Endothelial cell of umbilical vein (primary cell): ENCODE data around the gene CMTM6. TPM values are rescaled to one million over a fixed set of nuclear protein-coding genes. Genes with fewer than 3 reads are reported as not detected.

ENCODE experiments used
- BruUV-seq: library from RNA; stranded (reverse); fragments of 400-500 nt; replicated peaks from 2 replicates; lab custom pipeline; 2021; lab: Mats Ljungman, UMichigan
- CTCF ChIA-PET: fragments of 300-600, 350-600 bp; sonication (Branson Sonifier 250); formaldehyde crosslinking; loops from one replicate; lab custom pipeline; 2021; ENCODE audit warnings: antibody characterized with exemption, inconsistent platforms; lab: Charles Lee
- POLR2A ChIA-PET: fragments of 300-600, 350-600 bp; sonication (Branson Sonifier 250); formaldehyde crosslinking; loops from one replicate; lab custom pipeline; 2021; ENCODE audit warnings: antibody characterized with exemption, inconsistent platforms; lab: Charles Lee
- DNase-seq: peaks from one replicate; pipeline ENCODE4 v3.0.0-alpha.2; 2011; ENCODE audit warnings: low read depth, low spot score
- FAIRE-seq: peaks from 2 replicates; lab custom pipeline; 2011; peaks lifted over from hg19 to GRCh38; lab: Jason Lieb, UNC
- H2AFZ ChIP-seq: 2 replicates; pipeline ENCODE4 v1.6.0; 2012; ENCODE audit warnings: low read depth, low read length, control low read depth, inconsistent platforms
- H3K27ac ChIP-seq: 2 replicates; pipeline ENCODE4 v1.5.1; 2011; ENCODE audit warnings: low read depth, mild to moderate bottlenecking, control low read depth, low read length, moderate library complexity; ENCODE audit not compliant: insufficient read depth
- H3K27me3 ChIP-seq, 2 experiments: 2 replicates each; pipeline versions ENCODE4 v1.6.0 to v1.6.1; 2011; ENCODE audit warnings: low read length in 2 of 2, mixed read lengths in 1 of 2; ENCODE audit not compliant: control insufficient read depth in 2 of 2, insufficient read depth in 2 of 2
- H3K36me3 ChIP-seq, 2 experiments: 2 replicates in 1 of 2; 3 replicates in 1 of 2; pipeline ENCODE4 v1.5.1; 2011; ENCODE audit warnings: low read length in 2 of 2, mild to moderate bottlenecking in 1 of 2, moderate library complexity in 1 of 2; ENCODE audit not compliant: control insufficient read depth in 2 of 2, insufficient read depth in 2 of 2; ENCODE audit errors: extremely low read depth in 1 of 2
- H3K4me1 ChIP-seq: 3 replicates; pipeline ENCODE4 v1.5.1; 2011; ENCODE audit warnings: mild to moderate bottlenecking, low read length; ENCODE audit not compliant: control insufficient read depth, insufficient read depth; ENCODE audit errors: extremely low read depth
- H3K4me2 ChIP-seq: 2 replicates; pipeline ENCODE4 v1.6.1; 2011; ENCODE audit warnings: low read length, control low read depth, mixed read lengths; ENCODE audit not compliant: insufficient read depth
- H3K4me3 ChIP-seq, 3 experiments: fragments of 200-600 bp in 1 of 3; sonication (generic), shearing (Covaris generic) in 1 of 3; replicated peaks in 1 of 3; 2 replicates each; pipeline ENCODE4 v1.5.1; 2011 to 2016; ENCODE audit warnings: control low read depth in 3 of 3, low read length in 3 of 3, mild to moderate bottlenecking in 2 of 3, inconsistent platforms in 1 of 3, low read depth in 1 of 3, moderate library complexity in 1 of 3; ENCODE audit not compliant: insufficient read depth in 1 of 3
- H3K79me2 ChIP-seq: 2 replicates; pipeline ENCODE4 v1.6.0; 2012; ENCODE audit warnings: low read length, inconsistent platforms; ENCODE audit not compliant: control insufficient read depth, insufficient read depth
- H3K9ac ChIP-seq: replicated peaks from 2 replicates; pipeline ENCODE3; 2011; ENCODE audit warnings: low read length, control low read depth; ENCODE audit not compliant: insufficient read depth; ENCODE audit errors: extremely low read depth
- H3K9me1 ChIP-seq: replicated peaks from 3 replicates; pipeline ENCODE4 v1.6.0; 2011; ENCODE audit warnings: mild to moderate bottlenecking, low read length; ENCODE audit not compliant: control insufficient read depth, insufficient read depth; ENCODE audit errors: extremely low read depth
- H3K9me3 ChIP-seq: replicated peaks from 2 replicates; pipeline ENCODE4 v1.5.1; 2012; ENCODE audit warnings: low read length, inconsistent platforms; ENCODE audit not compliant: control insufficient read depth, insufficient read depth
- H4K20me1 ChIP-seq: replicated peaks from 2 replicates; pipeline ENCODE3; 2011; ENCODE audit warnings: mild to moderate bottlenecking, low read length; ENCODE audit not compliant: control insufficient read depth, insufficient read depth; ENCODE audit errors: extremely low read depth
- EZH2 ChIP-seq: IDR thresholded peaks from 2 replicates; pipeline ENCODE4 v1.6.1; 2012; ENCODE audit warnings: borderline replicate concordance, low read depth, mild to moderate bottlenecking, moderate library complexity, low read length, inconsistent platforms; ENCODE audit not compliant: severe bottlenecking
- FOS ChIP-seq: IDR thresholded peaks from 2 replicates; pipeline ENCODE4 v1.6.1; 2011; ENCODE audit warnings: mild to moderate bottlenecking, low read length, moderate library complexity, borderline replicate concordance; ENCODE audit not compliant: insufficient read depth
- GATA2 ChIP-seq: IDR thresholded peaks from 2 replicates; pipeline ENCODE4 v1.7.0; 2011; ENCODE audit warnings: low read depth, mild to moderate bottlenecking, moderate library complexity, mixed read lengths, low read length; ENCODE audit not compliant: insufficient read length, insufficient read depth
- JUN ChIP-seq: IDR thresholded peaks from 2 replicates; pipeline ENCODE4 v1.6.1; 2011; ENCODE audit warnings: borderline replicate concordance, low read depth; ENCODE audit not compliant: insufficient read length, insufficient read depth
- MYC ChIP-seq: IDR thresholded peaks from one replicate; pipeline ENCODE4 v1.6.1; 2011; ENCODE audit warnings: mild to moderate bottlenecking, low read depth, low read length
- POLR2A ChIP-seq: IDR thresholded peaks from 2 replicates; pipeline ENCODE4 v1.6.1; 2012; ENCODE audit warnings: low read depth, mild to moderate bottlenecking, control low read depth, low read length
- POLR2AphosphoS5 ChIP-seq: IDR thresholded peaks from 2 replicates; pipeline ENCODE4 v1.6.1; 2012; ENCODE audit warnings: low read depth, mild to moderate bottlenecking, control low read depth, low read length, moderate library complexity; ENCODE audit not compliant: insufficient read depth
- dilution Hi-C: fragments of 300-500 bp; cut with MboI; formaldehyde crosslinking; loops from one replicate; pipeline ENCODE4 v1.15.0; 2019; ENCODE audit warnings: low sequenced_read_pairs; ENCODE audit not compliant: extremely low pct_ligation_motif_present
- intact Hi-C: fragments of 100-400 bp; cut with micrococcal nuclease; formaldehyde crosslinking; loops from one replicate; pipeline ENCODE4 v1.10.0; 2022
- polyA plus RNA-seq, 4 experiments: library from polyadenylated mRNA; depleted of rRNA in 3 of 4; stranded (reverse) in 3 of 4; unstranded in 1 of 4; fragments of >200 nt; gene quantifications; 2 replicates each; pipeline versions ENCODE4 v1.2.1 to v1.2.3, GENCODE V29; 2011 to 2012; ENCODE audit warnings: missing spikeins in 1 of 4
- total RNA-seq: library from RNA; stranded (reverse); gene quantifications from 2 replicates; pipeline ENCODE4 v1.2.3, GENCODE V29; 2021
- TF ChIP-seq, protein P1 (sequence below): IDR thresholded peaks from 2 replicates; pipeline ENCODE4 v1.6.1; 2011; ENCODE audit not compliant: insufficient read depth, insufficient read length
- TF ChIP-seq, protein P2 (sequence below), 2 donors: IDR thresholded peaks; 1 replicate in 1 of 2; 2 replicates in 1 of 2; pipeline ENCODE4 v1.5.1; 2011; ENCODE audit warnings: low read length in 2 of 2, mild to moderate bottlenecking in 2 of 2, moderate library complexity in 2 of 2, control low read depth in 1 of 2, inconsistent platforms in 1 of 2, low read depth in 1 of 2; ENCODE audit not compliant: insufficient read depth in 1 of 2; ENCODE audit errors: extremely low read depth in 1 of 2

CMTM6 gene
- total and polyA plus RNA-seq, 2 donors (not counting 3 experiments of a cell fraction or from before 2014, with no cell fraction given): 38.0 to 56.3 TPM

DNA sequence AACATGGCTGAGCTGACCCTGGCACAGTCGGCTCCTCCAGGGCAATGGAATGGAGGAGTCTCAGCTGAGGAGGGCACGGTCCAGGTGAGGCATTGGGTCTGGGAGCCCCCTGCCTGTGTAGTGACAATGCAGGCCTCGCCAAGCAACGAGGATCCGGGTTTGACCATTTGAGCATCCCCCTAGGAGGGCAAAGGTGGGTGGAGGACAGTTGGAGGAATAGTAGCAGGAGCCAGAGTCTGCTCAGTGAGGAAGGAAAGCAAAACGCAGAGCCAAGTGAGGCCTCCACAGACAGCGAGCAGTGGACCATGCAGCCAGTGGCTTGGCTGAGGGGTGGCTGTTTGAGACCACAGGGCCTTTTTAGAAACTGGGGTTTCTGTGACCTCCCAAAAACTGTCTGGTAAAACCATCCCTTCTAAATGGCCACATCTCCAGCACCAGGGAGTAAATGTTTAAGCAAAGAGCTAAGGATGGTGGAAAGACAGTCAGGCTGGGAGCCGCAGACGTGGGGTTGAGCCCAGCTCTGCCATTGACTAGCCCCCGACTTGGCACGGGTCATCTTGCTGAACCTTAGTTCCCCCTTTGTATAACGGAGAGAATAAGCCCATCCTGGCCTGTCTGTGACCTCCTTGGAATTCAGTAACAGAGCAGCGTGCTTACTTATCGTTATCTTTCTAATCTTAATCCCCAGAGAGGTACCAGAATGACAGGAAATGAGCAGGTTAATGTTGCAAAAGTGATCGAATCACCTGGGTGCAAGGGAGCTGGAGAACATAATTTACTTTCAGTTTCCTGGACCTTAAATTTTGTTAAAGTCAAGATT, 46.8 kb downstream of the CMTM6 start:
- DNase-seq (no peak), FAIRE-seq (no peak)
- no peak overlapping the region for H3K27ac ChIP-seq
- H3K9me3 ChIP-seq: no peaks in the 10 kb centered on the region
- no peak overlapping the region for H3K9ac ChIP-seq
- ChIA-PET CTCF (interaction anchor here (1.3 to 4.8 kb wide), 3 partner anchors 12 to 16 kb away, joined by 3 to 33 read pairs (median 3); no protein-coding TSS in a partner anchor), POLR2A (no interaction called here)
- no peaks in the 10 kb centered on the region for H4K20me1 ChIP-seq
- BruUV-seq: no TSS peak
- no peak for TF ChIP-seq FOS
- TF ChIP-seq, protein P1, sequence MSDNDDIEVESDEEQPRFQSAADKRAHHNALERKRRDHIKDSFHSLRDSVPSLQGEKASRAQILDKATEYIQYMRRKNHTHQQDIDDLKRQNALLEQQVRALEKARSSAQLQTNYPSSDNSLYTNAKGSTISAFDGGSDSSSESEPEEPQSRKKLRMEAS: no peak
- no peak for TF ChIP-seq JUN
- no peak for TF ChIP-seq POLR2A
- TF ChIP-seq, protein P2, sequence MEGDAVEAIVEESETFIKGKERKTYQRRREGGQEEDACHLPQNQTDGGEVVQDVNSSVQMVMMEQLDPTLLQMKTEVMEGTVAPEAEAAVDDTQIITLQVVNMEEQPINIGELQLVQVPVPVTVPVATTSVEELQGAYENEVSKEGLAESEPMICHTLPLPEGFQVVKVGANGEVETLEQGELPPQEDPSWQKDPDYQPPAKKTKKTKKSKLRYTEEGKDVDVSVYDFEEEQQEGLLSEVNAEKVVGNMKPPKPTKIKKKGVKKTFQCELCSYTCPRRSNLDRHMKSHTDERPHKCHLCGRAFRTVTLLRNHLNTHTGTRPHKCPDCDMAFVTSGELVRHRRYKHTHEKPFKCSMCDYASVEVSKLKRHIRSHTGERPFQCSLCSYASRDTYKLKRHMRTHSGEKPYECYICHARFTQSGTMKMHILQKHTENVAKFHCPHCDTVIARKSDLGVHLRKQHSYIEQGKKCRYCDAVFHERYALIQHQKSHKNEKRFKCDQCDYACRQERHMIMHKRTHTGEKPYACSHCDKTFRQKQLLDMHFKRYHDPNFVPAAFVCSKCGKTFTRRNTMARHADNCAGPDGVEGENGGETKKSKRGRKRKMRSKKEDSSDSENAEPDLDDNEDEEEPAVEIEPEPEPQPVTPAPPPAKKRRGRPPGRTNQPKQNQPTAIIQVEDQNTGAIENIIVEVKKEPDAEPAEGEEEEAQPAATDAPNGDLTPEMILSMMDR (IDR thresholded peaks at IDR 0.05; ENCODE audit: extremely low read depth in 1 of 2, insufficient read depth in 1 of 2, low read depth in 1 of 2, low read length in 2 of 2): no peak
- no peak for TF ChIP-seq MYC
- TF ChIP-seq POLR2AphosphoS5: no peak
- TF ChIP-seq EZH2: no peak
- no peak for TF ChIP-seq GATA2
- H3K4me2 ChIP-seq: no peak overlapping the region
- H3K27me3 ChIP-seq: no peaks in the 10 kb centered on the region
- H3K36me3 ChIP-seq: peaks cover 3 to 17% of the 10 kb centered on the region in 2 experiments
- no peak overlapping the region for H2AFZ ChIP-seq
- peaks cover 10% of the 10 kb centered on the region for H3K4me1 ChIP-seq
- dilution Hi-C loops: no loop called here
- H3K79me2 ChIP-seq: no peaks in the 10 kb centered on the region
- no peaks in the 10 kb centered on the region for H3K9me1 ChIP-seq
- H3K4me3 ChIP-seq: no peak overlapping the region
- intact Hi-C loops: no loop called here
